SK-N-SH treated with all-trans-retinoic acid at 6 μM for 48 hours (cell line): ENCODE measurements around the gene ZBED1.

Experiments used
- RARB ChIP-seq: fragments of 250-450 bp; sonication (Bioruptor Pico); IDR thresholded peaks from 2 replicates; pipeline ENCODE4 v1.8.0; 2021; ENCODE audit warnings: mild to moderate bottlenecking, moderate library complexity
- SNAI2 ChIP-seq: fragments of 250-450 bp; sonication (Bioruptor Pico); IDR thresholded peaks from 2 replicates; pipeline ENCODE4 v1.5.0; 2020; ENCODE audit warnings: mild to moderate bottlenecking, moderate library complexity
- TF ChIP-seq, protein P1 (sequence below): fragments of 250-450 bp; sonication (Bioruptor Pico); IDR thresholded peaks from 2 replicates; pipeline ENCODE4 v1.8.0; 2020; ENCODE audit warnings: mild to moderate bottlenecking, moderate library complexity, borderline replicate concordance

DNA sequence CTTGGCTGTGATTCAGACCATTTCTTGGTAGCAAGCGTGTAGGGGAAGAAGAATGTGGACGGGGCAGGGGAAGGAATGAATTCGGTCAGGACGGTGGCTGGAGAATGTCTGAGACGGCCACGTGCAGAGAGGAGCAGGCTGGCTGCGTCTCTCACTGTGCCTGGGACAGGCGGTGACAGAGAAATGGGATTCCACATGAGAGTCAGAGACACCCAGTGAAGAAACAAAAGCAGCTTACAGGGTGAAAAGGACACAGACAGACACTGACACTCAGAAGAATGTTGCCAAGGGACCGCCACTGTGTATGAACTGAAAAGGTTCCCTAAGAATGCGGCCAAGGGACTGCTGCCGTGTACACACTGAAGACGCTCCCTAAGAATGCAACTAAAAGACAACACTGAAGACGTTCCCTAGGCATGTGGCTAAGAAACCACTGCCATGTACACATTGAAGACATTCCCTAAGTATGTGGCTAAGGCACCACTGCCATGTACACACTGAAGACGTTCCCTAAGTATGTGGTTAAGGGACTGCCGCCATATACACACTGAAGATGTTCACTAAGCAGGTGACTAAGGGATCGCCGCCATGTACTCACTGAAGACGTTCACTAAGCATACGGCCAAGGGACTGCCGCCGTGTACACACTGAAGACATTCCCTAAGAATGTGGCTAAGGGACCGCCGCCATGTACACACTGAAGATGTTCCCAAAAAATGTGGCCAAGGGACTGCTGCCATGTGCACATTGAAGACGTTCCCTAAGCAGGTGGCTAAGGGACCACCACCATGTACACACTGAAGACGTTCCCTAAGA, 49.1 kb downstream of the ZBED1 start:
- no peak for TF ChIP-seq RARB (CRISPR knock-in tag)
- TF ChIP-seq, protein P1, sequence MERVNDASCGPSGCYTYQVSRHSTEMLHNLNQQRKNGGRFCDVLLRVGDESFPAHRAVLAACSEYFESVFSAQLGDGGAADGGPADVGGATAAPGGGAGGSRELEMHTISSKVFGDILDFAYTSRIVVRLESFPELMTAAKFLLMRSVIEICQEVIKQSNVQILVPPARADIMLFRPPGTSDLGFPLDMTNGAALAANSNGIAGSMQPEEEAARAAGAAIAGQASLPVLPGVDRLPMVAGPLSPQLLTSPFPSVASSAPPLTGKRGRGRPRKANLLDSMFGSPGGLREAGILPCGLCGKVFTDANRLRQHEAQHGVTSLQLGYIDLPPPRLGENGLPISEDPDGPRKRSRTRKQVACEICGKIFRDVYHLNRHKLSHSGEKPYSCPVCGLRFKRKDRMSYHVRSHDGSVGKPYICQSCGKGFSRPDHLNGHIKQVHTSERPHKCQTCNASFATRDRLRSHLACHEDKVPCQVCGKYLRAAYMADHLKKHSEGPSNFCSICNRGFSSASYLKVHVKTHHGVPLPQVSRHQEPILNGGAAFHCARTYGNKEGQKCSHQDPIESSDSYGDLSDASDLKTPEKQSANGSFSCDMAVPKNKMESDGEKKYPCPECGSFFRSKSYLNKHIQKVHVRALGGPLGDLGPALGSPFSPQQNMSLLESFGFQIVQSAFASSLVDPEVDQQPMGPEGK (CRISPR knock-in tag), result no peak
- no peak for TF ChIP-seq SNAI2
